GM19239 (cell line): Measurements from ENCODE around the gene ROBO2.

Experiments
- DNase-seq: peaks from one replicate; pipeline ENCODE4 v3.0.0; 2011; ENCODE audit warnings: low spot score; ENCODE audit not compliant: insufficient read length
- FAIRE-seq: peaks from 2 replicates; lab custom pipeline; 2011; peaks lifted over from hg19 to GRCh38; lab: Jason Lieb, UNC

ROBO2 gene

GRCh38 chr3:77048186-77048585 lies 8.3 kb downstream of the ROBO2 start:
- FAIRE-seq: no peak
- DNase-seq: no peak

- FAIRE-seq (no peak), DNase-seq (no peak)
These were observed 11.7 kb downstream of the ROBO2 start for GRCh38 chr3:77051591-77051990.

- FAIRE-seq (no peak), DNase-seq (no peak)
These were observed 12.2 kb downstream of the ROBO2 start for GRCh38 chr3:77052051-77052501.

- no peak for DNase-seq
- no peak for FAIRE-seq
These were observed 13.1 kb downstream of the ROBO2 start for GRCh38 chr3:77052733-77053670.

- FAIRE-seq (no peak), DNase-seq (no peak)
These were observed 13.9 kb downstream of the ROBO2 start for GRCh38 chr3:77053795-77054194.

- FAIRE-seq: no peak
- DNase-seq: no peak
These were observed 16.0 kb downstream of the ROBO2 start for GRCh38 chr3:77055841-77056341.

- no peak for FAIRE-seq
These were observed 19.5 kb downstream of the ROBO2 start for GRCh38 chr3:77059354-77059753.

GRCh38 chr3:77063423-77063822 lies 23.5 kb downstream of the ROBO2 start:
- FAIRE-seq: no peak
- no peak for DNase-seq

More at GRCh38 chr3:77059354-77059753, 19.5 kb downstream of the ROBO2 start:
- DNase-seq: no peak

GRCh38 chr3:77065750-77066149 lies 25.9 kb downstream of the ROBO2 start:
- DNase-seq: no peak
- FAIRE-seq: no peak

GRCh38 chr3:77066829-77067228 lies 26.9 kb downstream of the ROBO2 start:
- FAIRE-seq: no peak
- no peak for DNase-seq

GRCh38 chr3:77068808-77069207 lies 28.9 kb downstream of the ROBO2 start:
- FAIRE-seq: no peak

GRCh38 chr3:77071364-77071763 lies 31.5 kb downstream of the ROBO2 start:
- FAIRE-seq (no peak), DNase-seq (no peak)

More at GRCh38 chr3:77068808-77069207, 28.9 kb downstream of the ROBO2 start:
- no peak for DNase-seq

- DNase-seq (no peak), FAIRE-seq (no peak)
These were observed 31.9 kb downstream of the ROBO2 start for GRCh38 chr3:77071809-77072208.

GRCh38 chr3:77072232-77072631 lies 32.3 kb downstream of the ROBO2 start:
- FAIRE-seq (no peak), DNase-seq (no peak)

- DNase-seq (no peak), FAIRE-seq (no peak)
These were observed 38.4 kb downstream of the ROBO2 start for GRCh38 chr3:77078279-77078678.

GRCh38 chr3:77079988-77080610 lies 40.2 kb downstream of the ROBO2 start:
- DNase-seq (no peak), FAIRE-seq (no peak)

- FAIRE-seq: no peak
- no peak for DNase-seq
These were observed 41.4 kb downstream of the ROBO2 start for GRCh38 chr3:77081240-77081661.

- DNase-seq (no peak), FAIRE-seq (no peak)
These were observed 44.6 kb downstream of the ROBO2 start for GRCh38 chr3:77084511-77084910.

- FAIRE-seq (no peak), DNase-seq (no peak)
These were observed 46.5 kb downstream of the ROBO2 start for GRCh38 chr3:77086408-77086807.

GRCh38 chr3:77091809-77092208 lies 51.9 kb downstream of the ROBO2 start:
- FAIRE-seq: no peak
- DNase-seq: no peak

- FAIRE-seq: no peak
- no peak for DNase-seq
These were observed 53.2 kb downstream of the ROBO2 start for GRCh38 chr3:77093101-77093500.
